GM12873 (cell line): Measurements from ENCODE around the gene NFX1.

Experiments
- TF ChIP-seq, protein P1 (sequence below): IDR thresholded peaks from 2 replicates; pipeline ENCODE4 v1.5.1; 2012; ENCODE audit warnings: low read depth, mild to moderate bottlenecking, moderate library complexity, low read length, control low read depth; ENCODE audit not compliant: insufficient read depth; ENCODE audit errors: missing control alignments

The NFX1 gene

DNA sequence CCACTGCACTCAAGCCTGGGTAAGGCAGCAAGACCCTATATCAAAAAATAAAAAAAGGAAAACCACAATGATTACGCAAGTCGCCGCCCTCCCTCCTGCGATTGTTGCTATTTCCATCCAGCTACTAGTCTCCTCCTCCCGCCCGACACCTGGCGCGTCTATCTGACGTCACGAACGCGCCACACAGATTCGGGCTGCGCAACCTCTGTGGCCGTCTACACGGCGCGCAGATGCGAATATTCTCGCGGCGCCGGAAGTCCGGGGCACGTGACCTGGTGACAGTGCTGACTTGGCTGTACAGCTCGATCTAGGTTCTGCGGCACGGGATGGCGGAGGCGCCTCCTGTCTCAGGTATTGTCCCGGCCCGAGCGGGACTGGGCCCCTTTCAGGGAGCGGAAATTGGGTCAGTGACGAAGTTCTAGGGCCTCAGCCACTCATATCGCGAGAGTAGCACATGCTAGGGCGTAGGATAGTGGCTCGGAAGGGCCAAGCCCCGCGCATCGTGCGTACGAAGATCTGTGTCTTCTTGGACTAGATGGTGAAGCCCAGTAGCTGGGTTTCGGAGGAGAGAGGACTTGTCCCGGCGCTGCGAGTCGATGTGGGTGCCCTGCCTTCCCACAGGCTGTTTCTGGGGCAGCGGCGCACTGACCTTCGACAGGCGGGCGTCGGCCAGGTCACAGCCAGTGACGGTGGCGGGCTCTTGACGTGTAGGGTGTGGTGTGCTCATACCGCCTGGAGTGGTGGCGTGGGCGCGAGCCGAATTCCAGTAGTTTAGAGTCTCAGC, at the start of gene NFX1:
Gene NFX1 (plus strand): TSS at position 270 of the 784 bp plus-strand sequence. CDS start 57 bp downstream, at position 327.
- TF ChIP-seq, protein P1, sequence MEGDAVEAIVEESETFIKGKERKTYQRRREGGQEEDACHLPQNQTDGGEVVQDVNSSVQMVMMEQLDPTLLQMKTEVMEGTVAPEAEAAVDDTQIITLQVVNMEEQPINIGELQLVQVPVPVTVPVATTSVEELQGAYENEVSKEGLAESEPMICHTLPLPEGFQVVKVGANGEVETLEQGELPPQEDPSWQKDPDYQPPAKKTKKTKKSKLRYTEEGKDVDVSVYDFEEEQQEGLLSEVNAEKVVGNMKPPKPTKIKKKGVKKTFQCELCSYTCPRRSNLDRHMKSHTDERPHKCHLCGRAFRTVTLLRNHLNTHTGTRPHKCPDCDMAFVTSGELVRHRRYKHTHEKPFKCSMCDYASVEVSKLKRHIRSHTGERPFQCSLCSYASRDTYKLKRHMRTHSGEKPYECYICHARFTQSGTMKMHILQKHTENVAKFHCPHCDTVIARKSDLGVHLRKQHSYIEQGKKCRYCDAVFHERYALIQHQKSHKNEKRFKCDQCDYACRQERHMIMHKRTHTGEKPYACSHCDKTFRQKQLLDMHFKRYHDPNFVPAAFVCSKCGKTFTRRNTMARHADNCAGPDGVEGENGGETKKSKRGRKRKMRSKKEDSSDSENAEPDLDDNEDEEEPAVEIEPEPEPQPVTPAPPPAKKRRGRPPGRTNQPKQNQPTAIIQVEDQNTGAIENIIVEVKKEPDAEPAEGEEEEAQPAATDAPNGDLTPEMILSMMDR: no peak

DNA sequence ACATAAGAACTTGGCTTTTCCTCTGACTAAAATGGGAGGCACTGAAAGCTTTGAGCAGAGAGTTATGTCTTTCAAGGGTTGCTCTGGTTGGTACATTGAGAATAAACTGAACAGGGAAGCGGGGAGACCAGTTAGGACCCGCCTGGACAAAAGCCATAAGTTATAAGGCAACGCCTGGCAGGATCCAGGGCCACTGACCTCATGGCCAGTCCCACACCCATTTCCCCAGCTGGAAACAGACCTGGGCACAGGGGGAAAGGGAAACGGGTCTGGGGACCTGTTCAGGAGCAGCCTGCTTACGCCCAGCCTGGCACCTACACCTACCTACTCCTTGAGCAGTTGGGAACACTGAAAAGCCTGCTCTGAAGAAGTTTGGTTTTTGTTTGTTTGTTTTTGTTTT, 49.0 kb upstream of the NFX1 start:
- TF ChIP-seq, protein P1: no peak

DNA sequence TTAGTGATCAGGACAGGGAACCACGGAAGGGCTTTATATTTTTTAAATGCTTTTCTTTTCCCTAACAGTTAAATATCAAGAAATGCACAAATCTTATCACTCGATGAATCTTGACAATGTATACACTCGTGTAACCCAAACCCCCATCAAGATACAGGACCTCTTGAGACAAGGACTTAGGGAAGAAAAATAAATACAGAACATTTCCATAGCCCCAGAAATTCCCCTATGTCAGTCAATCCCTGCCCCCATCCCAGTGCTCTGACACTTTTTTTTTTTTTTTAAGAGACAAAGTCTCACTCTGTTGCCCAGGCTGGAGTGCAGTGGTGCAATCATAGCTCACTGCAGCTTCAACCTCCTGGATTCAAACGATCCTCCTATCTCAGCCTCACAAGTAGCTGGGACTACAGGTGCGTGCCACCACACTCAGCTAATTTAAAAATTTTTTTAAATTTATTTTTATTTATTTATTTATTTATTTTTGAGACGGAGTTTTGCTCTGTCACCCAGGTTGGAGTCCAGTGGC, 47.6 kb upstream of the NFX1 start:
- TF ChIP-seq, protein P1: no peak

DNA sequence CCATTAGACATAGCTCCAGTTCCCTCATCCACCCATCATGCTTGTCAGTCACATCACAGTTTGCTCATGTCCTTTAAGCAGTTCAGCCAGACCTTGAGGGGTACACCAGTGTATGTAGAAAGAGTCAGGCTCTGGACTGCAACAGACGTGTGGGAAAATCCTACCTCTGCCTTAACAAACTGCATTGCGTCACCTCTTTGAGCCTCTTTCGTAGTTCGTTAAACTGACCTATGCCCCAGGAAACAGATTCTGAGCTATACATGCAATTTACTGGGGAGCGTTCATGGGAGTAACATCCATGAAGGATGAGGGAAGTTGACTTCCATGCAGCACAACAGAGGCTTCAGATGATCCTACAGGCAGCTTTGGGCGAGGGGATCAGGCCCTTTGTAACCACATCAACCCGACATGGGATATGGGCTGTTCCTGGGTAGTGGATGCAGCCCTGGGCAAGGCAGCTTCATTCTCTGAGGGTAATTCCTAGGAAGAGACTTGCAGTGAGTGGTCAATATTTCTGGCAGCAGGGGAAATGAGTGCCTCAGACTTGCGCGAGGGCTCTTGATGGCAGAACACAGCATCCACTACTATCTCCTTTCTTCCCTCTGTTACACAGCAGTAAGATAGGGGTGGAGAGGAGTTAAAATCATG, 46.1 kb upstream of the NFX1 start:
- TF ChIP-seq, protein P1: no peak

DNA sequence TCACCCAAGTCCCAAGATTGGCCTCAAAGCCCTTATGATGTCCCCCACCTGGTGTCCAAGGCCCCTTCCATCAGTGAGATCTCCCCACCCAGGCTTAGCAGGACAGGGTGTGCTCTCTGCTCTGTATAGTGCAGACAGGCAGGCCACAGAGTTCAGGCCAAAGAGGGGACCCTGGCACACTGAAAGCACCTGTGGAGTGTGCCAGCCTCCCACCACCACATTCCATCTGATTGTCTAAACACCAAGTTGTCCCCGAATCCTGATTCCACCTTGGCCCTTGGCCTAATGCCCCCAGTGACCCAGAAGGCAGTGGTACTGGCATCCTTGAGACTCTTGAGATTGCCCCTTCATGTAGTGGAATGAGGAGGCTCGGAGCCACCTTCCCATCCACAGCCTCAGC, 45.0 kb upstream of the NFX1 start:
- TF ChIP-seq, protein P1: no peak

DNA sequence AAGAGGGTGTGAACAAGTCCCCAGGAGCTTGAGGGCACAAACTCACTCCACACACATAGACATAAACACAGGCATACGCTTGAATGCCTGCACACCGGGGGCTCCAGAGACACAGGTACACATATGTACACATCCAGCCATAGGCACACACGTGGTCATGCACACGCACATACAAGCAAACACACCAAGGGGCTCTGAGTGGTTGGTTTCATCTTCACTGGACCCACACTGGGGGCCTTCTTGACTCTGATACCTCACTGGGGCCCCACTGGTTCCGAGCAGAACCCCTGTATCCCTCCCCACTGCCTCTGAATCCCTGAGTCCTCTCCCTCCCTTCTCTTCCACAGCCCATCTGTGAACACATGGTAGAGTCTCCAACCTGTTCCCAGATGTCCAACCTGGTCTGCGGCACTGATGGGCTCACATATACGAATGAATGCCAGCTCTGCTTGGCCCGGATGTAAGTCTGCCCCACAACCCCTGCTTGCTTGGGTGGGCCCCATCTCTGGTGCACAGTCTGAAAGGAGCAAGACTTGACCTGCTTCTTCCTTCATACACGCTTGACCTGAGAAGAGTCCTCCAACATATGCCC, 44.0 kb upstream of the NFX1 start:
- TF ChIP-seq, protein P1: no peak

DNA sequence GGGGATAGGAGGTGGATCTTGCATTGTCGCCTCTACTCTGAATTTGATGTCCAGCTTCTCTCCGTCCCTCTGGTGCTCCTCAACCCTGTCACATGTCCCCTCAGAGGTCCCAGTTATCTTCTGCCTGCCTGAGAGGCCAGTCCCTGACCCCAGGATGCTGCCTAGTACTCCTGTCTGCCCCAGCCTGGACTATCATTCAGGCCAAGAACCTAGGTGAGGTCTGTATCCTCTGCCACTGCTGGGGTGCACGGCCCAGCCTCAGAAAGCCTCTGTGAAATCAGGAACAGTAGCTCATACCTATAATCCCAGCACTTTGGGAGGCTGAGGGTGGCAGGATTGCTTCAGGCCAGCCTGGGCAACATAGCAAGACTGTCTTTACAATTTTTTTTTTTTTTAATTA, 41.7 kb upstream of the NFX1 start:
- TF ChIP-seq, protein P1: no peak
